Stimulated activated CD8-positive, alpha-beta memory T cell treated with anti-CD3 and anti-CD28 coated beads, Interleukin-4, amount 100 ng/mL, for 4 hours (primary cell): ENCODE results near the gene GAS7.

Experiments used
- DNase-seq, 2 donors: peaks; one replicate each; pipeline ENCODE4 v3.0.0-alpha.2; 2020; ENCODE audit warnings: low read depth in 2 of 2, low spot score in 1 of 2

GAS7 gene

DNA sequence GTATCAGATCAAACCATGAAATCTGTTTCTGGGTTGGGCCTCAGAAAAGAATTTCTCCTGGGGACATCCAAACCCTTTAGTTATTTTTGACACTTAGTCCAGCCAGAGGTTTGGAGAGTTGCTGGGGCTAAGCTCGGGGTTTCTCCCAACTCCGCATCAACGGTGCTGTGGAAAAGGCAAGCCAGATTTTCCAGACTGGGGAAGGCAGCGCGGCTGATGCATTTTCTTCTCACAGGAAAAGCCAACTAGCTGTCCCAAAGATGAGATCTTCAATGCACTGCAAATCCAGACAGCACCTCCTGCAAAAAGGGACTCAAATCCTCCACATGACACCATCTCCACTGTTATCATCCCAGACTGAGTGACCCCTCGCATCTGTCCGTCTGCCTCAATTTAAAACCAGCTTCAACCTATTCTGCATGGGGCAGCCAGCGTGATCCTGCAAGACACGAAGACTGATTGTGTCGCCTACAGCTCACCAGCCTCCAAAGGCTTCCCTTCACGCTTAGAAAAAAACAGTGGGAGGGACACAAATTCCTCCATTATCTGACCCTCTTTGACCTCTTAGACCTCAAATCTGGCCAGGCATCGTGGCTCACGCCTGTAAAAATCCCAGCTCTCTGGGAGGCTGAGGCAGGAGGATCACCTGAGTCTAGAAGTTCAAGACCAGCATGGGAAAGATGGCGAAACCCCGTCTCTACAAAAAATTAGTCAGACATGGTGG, 62.0 kb downstream of the GAS7 start:
- no peak for DNase-seq

- no peak for DNase-seq
These were observed 62.7 kb downstream of the GAS7 start for GRCh38 chr17:10135539-10136257.

GRCh38 chr17:10130677-10131076, 67.7 kb downstream of the GAS7 start:
- DNase-seq: no peak

- no peak for DNase-seq
These were observed 68.1 kb downstream of the GAS7 start for GRCh38 chr17:10130263-10130662.

- DNase-seq: no peak
These were observed 70.5 kb downstream of the GAS7 start for GRCh38 chr17:10127819-10128425.

DNA sequence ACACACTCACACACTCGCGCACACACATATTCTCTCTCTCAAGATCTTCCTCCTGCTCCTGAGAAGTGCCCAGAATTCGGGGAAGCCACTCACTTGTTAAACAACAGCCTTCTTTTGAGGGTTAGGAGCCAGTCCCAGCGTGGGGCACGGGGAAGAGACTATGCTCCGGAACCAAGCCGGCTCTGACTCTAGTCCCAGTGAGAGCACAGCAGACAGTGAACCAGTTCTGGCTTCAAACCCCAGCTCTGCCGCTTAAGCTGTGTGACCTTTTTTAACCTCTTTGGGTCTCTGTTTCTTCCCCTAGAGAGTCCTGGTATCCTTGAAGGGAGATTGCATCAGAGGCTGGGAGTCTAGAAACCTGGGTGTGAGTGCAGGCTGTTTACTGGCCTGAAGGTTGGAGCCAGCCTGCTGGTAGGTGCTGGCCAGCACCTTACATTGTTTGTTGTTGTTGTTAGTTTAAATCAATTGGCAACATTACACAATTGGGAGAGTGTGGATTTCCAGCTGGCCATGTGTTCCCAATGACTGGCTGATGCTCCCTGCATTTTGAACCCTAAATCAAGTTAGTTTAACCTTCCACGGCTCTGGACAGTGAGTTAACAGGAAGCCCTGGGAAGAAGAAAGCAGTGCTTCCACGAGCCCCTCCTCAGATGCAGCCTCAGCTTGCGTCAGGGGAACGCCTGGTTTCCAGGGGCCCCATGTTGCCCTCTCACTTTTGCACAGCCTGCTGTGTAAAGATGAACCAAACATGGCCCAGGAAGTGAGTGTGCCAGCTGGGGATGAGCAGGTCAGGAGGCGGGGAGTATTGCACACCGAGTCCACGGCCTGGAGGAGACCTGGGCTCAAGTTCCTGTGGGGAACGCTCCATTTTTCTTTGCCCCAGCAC, 71.5 kb downstream of the GAS7 start:
- no peak for DNase-seq

DNA sequence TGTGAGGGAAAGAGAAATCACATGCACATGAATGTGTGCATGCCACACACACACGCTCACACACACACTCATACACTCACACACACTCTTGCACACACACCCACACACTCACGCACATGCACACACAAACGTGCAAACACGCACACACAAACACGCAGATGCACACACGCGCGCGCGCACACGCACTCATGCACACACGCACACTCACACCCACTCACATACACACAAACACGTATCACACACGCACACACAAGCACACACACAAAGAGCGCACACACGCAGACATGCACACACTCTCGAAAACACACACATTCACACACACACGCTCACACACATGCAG, 72.2 kb downstream of the GAS7 start:
- DNase-seq: no peak

DNA sequence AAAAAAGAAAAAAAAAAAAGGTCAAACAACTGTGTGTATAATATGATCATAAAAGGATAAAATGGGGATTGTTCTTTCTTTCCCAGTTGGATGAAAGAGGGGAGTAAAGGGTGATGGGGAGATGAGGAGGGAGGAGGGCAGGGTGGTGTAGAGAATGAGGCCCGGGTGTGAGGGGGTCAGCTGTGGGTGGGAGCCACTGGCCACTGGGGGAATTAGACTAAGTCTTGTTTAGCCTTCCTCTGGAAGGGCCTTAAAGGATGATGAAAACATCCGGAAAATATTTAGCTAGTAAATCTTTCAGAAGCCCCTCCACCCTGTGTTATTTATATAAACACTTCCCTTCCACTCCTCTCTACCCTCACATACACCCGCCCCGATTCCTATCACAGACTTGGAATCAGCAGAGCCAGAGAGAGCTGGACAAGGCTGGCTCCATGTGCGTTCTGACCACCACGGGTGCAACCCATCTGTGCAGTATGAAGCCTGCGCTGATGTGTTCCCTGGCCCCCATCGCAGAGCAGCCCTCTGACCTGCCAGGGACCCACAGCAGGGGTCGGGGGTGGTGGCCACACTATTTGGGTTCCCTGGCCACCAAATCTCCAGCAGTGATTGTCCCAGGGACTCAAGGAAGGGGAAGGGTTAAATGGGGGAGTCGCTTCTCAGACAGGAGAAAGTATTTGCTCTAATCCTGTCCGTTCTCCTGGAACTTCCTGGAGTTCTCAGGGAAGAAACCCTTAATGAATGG, 72.7 kb downstream of the GAS7 start:
- no peak for DNase-seq

- no peak for DNase-seq
These were observed 75.3 kb downstream of the GAS7 start for GRCh38 chr17:10123093-10123492.

GRCh38 chr17:10121971-10122707, 76.3 kb downstream of the GAS7 start:
- no peak for DNase-seq

DNA sequence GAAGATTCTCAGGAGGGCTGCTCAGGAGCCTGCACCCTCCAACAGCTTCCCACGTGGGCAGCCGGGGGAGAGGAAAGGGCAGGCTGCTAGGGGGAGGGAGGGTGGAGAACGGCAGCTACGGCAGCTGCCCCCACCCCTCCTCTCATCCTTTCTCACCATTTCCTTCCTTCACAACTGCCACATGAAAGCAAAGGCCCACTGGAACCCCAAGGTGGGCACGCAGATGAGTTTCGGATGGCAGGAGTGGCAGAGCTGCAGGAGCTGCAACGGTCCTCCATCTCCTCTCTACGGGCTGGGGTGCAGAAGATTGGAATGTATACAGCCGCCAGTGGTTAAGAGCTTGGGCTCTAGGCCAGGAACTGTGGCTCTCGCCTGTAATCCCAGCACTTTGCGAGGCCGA, 77.7 kb downstream of the GAS7 start:
- DNase-seq: no peak

- DNase-seq: no peak
These were observed 78.3 kb downstream of the GAS7 start for GRCh38 chr17:10120109-10120485.

DNA sequence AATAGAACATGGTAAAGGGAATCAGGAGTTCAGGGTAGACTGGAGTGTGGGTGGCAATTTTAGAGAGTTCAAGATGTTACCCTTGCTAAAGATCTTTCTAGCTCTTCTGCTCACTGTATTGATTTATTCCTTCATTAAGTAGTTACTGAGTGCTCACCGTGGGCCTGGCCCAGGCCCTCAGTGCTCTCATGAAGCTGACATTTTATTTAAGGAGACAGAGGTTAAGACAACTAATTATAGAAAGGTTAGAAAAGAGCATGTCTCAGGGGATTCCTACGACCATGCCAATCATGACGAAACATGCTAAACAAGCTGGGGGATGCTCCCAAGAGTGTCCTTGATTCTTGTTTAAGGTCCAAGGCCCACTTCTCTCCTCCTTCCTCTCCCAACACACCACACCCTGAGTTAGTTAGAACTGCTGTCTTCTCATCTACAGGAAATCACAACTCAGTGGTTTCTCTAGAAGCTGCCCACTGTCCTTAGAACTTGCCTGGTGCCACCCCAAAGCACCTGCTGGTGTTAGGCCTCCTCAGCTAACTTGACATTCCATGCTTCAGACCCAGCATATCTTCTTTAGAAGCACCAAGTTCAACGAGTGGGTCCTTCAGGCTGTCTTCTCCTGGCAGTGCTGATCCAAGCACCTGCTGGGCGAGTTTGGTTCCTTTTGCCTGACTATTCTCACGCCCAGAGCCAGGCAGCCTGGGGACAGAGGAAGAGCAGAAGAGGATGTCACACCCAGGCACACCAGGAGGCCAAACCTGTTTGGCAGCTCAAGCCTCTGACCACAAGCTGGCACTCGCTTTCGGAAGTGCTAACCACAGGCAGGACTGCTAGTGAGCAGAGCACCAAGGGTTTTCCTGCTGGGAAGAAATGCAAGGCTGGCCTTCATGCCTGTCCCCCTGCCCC, 79.0 kb downstream of the GAS7 start:
- DNase-seq: no peak

GRCh38 chr17:10118788-10119130, 79.6 kb downstream of the GAS7 start:
- DNase-seq: no peak

GRCh38 chr17:10117581-10118001, 80.8 kb downstream of the GAS7 start:
- no peak for DNase-seq

DNA sequence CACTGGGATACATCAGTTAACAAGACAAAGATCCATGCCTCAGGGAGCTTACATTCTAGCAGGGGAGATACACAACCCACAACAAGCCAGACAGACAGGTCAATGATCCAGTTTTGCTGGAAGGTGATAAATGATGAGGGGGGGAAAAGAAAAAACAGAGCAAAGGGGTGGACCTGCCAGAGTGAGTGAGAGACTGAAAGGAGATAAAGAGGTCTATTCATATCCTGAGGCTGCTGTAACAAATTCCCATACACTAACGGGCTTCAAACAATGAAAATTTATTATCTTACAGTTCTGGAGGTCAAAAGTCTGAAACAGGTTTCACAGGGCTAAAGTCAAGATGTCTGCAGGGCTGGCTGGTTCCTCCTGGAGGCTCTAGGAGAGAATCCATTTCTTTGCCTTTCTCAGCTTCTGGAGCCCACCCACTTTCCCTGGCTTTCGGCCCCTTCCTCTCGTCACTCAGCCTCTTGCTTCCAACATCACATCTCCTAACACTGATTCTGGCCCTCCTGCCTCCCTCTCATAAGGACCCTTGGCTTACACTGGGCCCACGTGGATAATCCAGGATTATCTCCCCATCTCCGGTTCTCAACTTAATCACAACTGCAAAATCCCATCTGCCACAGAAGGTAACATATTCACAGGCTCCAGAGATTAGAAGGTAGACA, 81.5 kb downstream of the GAS7 start:
- no peak for DNase-seq

GRCh38 chr17:10116267-10116666, 82.1 kb downstream of the GAS7 start:
- DNase-seq: no peak

DNA sequence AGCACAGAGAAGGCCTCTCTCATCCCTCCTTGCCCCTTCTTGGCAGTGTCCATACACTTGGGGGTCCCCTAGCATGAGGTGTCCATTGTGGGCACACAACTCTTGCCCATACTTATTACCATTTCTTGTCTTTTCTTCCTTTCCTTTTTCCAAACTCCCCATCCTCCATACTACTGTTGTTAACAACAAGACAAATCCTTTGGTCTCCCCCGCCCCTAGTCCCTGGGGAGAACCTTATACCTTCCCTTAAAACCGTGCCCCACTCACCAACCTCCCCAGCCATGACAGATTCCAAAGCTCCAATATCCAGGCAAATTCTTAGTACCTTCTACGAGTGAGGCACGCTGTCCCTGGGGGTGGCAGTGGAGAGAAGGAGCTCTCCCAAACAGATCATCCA, 82.9 kb downstream of the GAS7 start:
- DNase-seq: no peak
